Activated CD4-positive, alpha-beta T cell treated with anti-CD3 and anti-CD28 coated beads, Interleukin-2, amount 50 U/mL, for 16 hours (primary cell): ENCODE measurements around the gene TMEM74B.

Experiments
- DNase-seq: peaks from one replicate; pipeline ENCODE4 v3.0.0-alpha.2; 2020

Gene TMEM74B

GRCh38 chr20:1131354-1131753 lies 53.4 kb downstream of the TMEM74B start:
- DNase-seq = no peak

DNA sequence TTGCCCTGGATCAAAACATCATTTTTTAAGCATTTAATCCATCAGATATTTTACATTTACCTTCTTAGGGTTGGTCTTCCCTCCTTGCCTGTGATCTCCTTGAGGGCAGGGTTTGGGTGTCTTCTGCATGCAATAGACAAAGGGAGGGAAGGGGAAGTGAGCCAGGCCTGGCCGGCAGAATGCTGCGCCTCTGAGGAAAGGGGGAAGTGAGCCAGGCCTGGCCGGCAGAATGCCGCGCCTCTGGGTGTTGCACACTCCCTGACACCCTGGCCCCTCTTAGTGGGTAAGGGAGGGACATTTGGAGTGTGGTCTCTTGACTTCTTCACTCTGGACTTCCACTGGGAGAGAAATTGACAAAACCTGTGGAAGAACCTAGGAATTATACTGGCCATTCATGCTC lies 53.9 kb downstream of the TMEM74B start:
- DNase-seq = no peak
